ENCODE measurements around the gene DDIT4. TPM values are rescaled to one million over a fixed set of nuclear protein-coding genes. Genes with fewer than 3 reads are reported as not detected.

DDIT4 gene
- total and polyA plus RNA-seq, 9 of the 15 experiments (the other 6 are each of a cell fraction or from before 2014, with no cell fraction given): 8.2 to 675 (median 159) TPM

- peak; percentile 33; the same call in 1 of the 2 replicates for TF ChIP-seq NFIX (CRISPR knock-in tag; IDR thresholded peaks at IDR 0.05; ENCODE audit: low read depth)
- TF ChIP-seq MAFG (tag; conservative IDR thresholded peaks at IDR 0.05): 0 out of 2 replicates have a peak, but pooled peaks have one; percentile 37
- TF ChIP-seq ZSCAN32 (CRISPR knock-in tag; IDR thresholded peaks at IDR 0.05): no peak
- TF ChIP-seq, protein P1, sequence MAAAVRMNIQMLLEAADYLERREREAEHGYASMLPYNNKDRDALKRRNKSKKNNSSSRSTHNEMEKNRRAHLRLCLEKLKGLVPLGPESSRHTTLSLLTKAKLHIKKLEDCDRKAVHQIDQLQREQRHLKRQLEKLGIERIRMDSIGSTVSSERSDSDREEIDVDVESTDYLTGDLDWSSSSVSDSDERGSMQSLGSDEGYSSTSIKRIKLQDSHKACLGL (CRISPR knock-in tag; IDR thresholded peaks at IDR 0.05; ENCODE audit: borderline replicate concordance, poor library complexity, severe bottlenecking): no peak
- no peak for TF ChIP-seq ZNF24 (IDR thresholded peaks at IDR 0.05)
- peak; percentile 75; the same call in 1 of the 2 replicates for TF ChIP-seq MEF2D (tag; conservative IDR thresholded peaks at IDR 0.05; ENCODE audit: low read depth)
- no peak for TF ChIP-seq ZNF143 (CRISPR knock-in tag; IDR thresholded peaks at IDR 0.05)
- TF ChIP-seq KDM1A (IDR thresholded peaks at IDR 0.05): peak in 1 of 2 experiments; percentile 60; a peak in 1 of 4 replicates
- TF ChIP-seq U2AF2 (optimal IDR thresholded peaks at IDR 0.05; ENCODE audit: low read depth, low read length): no peak
- TF ChIP-seq EGR1 (conservative IDR thresholded peaks at IDR 0.05): no peak
- no peak for TF ChIP-seq ETS2 (tag; IDR thresholded peaks at IDR 0.05; ENCODE audit: borderline replicate concordance, poor library complexity, severe bottlenecking)
- 0 out of 2 replicates have a peak, but pooled peaks have one; percentile 43 for TF ChIP-seq ZNF830 (CRISPR knock-in tag; IDR thresholded peaks at IDR 0.05)
- TF ChIP-seq, protein P2, sequence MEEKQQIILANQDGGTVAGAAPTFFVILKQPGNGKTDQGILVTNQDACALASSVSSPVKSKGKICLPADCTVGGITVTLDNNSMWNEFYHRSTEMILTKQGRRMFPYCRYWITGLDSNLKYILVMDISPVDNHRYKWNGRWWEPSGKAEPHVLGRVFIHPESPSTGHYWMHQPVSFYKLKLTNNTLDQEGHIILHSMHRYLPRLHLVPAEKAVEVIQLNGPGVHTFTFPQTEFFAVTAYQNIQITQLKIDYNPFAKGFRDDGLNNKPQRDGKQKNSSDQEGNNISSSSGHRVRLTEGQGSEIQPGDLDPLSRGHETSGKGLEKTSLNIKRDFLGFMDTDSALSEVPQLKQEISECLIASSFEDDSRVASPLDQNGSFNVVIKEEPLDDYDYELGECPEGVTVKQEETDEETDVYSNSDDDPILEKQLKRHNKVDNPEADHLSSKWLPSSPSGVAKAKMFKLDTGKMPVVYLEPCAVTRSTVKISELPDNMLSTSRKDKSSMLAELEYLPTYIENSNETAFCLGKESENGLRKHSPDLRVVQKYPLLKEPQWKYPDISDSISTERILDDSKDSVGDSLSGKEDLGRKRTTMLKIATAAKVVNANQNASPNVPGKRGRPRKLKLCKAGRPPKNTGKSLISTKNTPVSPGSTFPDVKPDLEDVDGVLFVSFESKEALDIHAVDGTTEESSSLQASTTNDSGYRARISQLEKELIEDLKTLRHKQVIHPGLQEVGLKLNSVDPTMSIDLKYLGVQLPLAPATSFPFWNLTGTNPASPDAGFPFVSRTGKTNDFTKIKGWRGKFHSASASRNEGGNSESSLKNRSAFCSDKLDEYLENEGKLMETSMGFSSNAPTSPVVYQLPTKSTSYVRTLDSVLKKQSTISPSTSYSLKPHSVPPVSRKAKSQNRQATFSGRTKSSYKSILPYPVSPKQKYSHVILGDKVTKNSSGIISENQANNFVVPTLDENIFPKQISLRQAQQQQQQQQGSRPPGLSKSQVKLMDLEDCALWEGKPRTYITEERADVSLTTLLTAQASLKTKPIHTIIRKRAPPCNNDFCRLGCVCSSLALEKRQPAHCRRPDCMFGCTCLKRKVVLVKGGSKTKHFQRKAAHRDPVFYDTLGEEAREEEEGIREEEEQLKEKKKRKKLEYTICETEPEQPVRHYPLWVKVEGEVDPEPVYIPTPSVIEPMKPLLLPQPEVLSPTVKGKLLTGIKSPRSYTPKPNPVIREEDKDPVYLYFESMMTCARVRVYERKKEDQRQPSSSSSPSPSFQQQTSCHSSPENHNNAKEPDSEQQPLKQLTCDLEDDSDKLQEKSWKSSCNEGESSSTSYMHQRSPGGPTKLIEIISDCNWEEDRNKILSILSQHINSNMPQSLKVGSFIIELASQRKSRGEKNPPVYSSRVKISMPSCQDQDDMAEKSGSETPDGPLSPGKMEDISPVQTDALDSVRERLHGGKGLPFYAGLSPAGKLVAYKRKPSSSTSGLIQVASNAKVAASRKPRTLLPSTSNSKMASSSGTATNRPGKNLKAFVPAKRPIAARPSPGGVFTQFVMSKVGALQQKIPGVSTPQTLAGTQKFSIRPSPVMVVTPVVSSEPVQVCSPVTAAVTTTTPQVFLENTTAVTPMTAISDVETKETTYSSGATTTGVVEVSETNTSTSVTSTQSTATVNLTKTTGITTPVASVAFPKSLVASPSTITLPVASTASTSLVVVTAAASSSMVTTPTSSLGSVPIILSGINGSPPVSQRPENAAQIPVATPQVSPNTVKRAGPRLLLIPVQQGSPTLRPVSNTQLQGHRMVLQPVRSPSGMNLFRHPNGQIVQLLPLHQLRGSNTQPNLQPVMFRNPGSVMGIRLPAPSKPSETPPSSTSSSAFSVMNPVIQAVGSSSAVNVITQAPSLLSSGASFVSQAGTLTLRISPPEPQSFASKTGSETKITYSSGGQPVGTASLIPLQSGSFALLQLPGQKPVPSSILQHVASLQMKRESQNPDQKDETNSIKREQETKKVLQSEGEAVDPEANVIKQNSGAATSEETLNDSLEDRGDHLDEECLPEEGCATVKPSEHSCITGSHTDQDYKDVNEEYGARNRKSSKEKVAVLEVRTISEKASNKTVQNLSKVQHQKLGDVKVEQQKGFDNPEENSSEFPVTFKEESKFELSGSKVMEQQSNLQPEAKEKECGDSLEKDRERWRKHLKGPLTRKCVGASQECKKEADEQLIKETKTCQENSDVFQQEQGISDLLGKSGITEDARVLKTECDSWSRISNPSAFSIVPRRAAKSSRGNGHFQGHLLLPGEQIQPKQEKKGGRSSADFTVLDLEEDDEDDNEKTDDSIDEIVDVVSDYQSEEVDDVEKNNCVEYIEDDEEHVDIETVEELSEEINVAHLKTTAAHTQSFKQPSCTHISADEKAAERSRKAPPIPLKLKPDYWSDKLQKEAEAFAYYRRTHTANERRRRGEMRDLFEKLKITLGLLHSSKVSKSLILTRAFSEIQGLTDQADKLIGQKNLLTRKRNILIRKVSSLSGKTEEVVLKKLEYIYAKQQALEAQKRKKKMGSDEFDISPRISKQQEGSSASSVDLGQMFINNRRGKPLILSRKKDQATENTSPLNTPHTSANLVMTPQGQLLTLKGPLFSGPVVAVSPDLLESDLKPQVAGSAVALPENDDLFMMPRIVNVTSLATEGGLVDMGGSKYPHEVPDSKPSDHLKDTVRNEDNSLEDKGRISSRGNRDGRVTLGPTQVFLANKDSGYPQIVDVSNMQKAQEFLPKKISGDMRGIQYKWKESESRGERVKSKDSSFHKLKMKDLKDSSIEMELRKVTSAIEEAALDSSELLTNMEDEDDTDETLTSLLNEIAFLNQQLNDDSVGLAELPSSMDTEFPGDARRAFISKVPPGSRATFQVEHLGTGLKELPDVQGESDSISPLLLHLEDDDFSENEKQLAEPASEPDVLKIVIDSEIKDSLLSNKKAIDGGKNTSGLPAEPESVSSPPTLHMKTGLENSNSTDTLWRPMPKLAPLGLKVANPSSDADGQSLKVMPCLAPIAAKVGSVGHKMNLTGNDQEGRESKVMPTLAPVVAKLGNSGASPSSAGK (IDR thresholded peaks at IDR 0.05): peak; percentile 98
- peak; percentile 97 for TF ChIP-seq L3MBTL2 (IDR thresholded peaks at IDR 0.05)
- TF ChIP-seq FUS (optimal IDR thresholded peaks at IDR 0.05; ENCODE audit: low read depth, low read length): no peak
Observed at GRCh38 chr10:72316748-72317435, 43.2 kb downstream of the DDIT4 start (continued).
